ENCODE results near the gene MRPL43.
A peak's percentile ranks its signal among the peaks of the same experiment; 100 is the strongest.
"Not testable (repeated sequence)": the region's sequence is repeated elsewhere in the genome, so short reads cannot be mapped to it uniquely, and the experiment has no call there.

MRPL43 gene

DNA sequence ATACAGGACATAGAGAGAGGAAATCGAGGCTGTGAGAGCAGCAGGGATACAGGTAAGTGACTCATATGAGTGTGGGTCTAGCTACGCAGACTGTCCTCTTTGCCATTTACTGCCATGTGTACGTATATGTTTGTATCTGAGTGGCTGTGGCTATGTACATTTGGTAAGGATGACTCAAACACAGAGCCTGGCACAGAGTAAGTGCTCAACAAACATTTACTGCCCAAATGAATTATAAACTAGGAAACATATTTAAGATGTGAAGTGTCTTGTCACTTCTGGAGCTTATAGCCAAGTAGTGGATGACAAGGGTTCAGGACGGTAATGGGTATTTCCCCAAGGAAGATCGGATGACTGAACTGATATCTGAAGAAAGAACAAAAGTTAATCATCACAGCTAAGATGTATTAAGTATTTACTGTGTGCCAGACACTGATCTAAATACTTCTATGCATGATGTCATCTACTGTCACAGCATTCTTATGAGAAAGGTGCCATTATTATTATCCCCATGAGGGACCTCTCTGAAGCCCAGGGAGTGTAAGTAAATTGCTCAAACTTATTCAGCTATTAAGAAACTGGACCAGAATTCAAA lies 6.0 kb downstream of the MRPL43 start:
- no peak for DNase-seq

- DNase-seq = no peak
Measured at GRCh38 chr10:100980711-100981110, 6.6 kb downstream of the MRPL43 start.

GRCh38 chr10:100980311-100980710 lies 7.0 kb downstream of the MRPL43 start:
- no peak for DNase-seq

DNA sequence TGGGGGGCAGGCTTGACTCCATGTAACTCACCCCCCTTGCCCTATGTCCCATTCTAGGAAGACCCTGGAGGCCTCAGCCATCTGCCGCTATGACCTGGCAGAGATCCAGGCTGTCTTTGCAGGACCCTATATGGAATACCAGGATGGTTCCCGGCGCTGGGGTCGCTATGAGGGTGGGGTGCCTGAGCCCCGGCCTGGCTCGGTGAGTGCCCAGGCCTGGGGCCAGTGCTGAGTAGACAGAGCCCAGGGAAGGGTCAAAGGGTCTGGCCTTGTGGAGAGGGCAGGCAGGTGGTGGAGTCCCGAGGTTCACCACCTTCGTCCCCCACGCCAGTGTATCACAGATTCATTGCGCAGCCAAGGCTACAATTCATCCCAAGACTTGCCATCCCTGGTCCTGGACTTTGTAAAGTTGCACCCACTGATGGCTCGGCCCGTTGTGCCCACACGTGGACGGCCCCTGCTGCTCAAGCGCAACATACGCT lies 7.5 kb downstream of the MRPL43 start:
- DNase-seq = no peak

- DNase-seq = no peak
Measured at GRCh38 chr10:100978901-100979195, 8.4 kb downstream of the MRPL43 start.

- DNase-seq = no peak
Measured at GRCh38 chr10:100978121-100978900, 9.0 kb downstream of the MRPL43 start.

- DNase-seq = no peak
Measured at GRCh38 chr10:100977436-100977835, 9.9 kb downstream of the MRPL43 start.

GRCh38 chr10:100976906-100977305 lies 10.4 kb downstream of the MRPL43 start:
- DNase-seq = no peak

- DNase-seq = not testable (repeated sequence)
Measured at GRCh38 chr10:100975397-100975796, 11.9 kb downstream of the MRPL43 start.

DNA sequence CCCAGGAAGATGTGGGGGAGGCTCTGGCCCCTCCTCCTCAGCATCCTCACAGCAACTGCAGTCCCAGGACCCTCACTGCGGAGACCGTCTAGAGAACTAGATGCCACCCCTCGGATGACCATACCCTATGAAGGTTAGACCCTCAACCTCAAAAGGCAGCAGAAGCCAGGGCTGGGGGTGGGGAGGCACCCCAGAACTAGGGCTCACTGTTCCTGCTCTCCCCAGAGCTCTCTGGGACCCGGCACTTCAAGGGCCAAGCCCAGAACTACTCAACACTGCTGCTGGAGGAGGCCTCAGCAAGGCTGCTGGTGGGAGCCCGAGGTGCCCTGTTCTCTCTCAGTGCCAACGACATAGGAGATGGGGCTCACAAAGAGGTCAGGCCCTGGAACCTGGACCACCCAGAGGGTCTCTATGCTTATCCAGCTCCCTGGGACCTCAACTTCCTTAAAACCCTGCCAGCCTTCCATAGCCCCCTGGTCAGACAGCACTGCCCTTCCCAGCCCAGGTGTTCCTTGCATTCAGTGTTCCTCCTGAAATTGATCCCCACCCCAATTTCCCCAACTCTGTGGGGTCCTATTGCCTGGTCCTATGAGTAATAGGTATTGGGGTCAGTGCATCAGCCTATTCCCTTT lies 14.3 kb downstream of the MRPL43 start:
- DNase-seq = no peak

DNA sequence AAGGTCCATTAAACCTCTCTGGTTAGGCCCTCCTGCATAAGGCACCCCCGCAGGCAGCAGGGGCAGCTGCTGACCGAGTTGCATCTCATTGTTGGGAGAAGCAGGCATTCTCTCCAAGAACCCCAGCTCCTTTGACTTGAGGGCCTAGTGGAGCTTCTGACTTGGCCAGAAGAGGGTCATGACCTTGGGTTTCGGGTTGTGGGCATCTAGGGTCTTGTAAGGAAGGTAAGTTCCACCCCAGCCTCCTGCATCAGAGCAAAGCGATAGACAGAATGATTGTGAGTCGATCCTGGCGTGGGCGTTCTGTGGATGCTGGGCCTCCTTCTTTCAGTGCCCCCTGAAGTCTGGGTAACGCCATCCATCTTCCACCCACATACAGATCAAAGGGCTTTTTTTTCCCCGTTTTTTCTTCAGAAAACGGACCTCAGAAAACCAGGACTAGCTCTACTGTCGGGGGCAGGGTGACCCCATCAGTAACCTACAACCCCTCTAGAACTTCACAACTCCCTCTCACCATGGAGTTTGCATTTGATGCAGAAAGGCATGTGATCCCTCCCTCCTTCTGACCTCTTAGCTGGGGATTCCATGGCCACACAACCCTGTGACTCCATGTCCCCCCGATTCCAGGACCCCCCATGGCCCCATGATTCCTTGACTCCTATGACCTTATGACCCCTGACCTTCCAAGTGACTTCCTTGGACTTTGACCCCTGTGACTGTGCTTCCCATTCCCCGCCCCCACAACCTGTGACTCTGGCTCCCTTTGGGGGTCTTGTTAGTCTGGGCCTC lies 15.0 kb downstream of the MRPL43 start:
- no peak for DNase-seq

DNA sequence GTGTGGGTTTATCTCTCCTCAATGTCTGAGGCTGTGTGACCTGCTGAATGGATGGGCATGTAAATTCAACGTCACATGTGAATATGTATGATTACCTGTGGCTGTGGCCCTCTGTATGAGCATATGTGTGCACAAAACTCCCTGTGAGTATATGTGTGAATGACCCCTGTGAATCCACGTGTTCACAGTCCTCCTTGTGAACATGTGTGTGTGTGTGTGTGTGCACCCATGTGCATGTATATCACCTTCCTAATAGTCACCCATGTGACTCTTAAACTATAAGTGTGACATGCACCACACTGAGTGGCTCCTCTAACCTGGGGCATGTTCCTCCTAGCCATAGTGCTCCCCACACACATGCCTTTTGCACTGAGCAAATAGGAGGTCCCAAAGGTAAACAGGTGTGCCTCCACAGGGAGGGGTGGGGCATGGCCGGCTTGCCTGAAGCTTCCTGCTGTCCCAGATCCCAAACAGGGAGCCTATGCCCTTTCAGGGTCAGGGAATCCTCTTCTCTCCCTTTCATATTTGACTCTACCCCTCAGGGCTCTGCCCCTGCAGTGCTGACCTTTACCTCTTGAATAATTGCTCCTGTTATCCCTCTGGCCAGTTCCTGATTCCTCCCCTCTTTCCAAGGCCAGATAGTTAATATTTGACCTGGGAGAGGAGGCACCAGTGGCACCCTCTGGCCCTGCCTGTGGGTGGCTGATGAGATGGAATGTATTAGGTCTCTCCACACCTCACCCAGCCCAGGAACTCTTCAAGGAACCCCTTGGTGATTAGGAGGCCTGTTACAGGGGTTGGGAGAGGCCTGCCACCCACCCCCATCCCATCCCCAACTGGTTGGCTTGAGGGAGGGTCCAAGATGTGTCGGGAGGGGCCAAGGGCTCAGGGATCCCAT lies 16.1 kb downstream of the MRPL43 start:
- DNase-seq = no peak

- DNase-seq = peak; percentile 41
Measured at GRCh38 chr10:100970076-100970913, 17.0 kb downstream of the MRPL43 start.

DNA sequence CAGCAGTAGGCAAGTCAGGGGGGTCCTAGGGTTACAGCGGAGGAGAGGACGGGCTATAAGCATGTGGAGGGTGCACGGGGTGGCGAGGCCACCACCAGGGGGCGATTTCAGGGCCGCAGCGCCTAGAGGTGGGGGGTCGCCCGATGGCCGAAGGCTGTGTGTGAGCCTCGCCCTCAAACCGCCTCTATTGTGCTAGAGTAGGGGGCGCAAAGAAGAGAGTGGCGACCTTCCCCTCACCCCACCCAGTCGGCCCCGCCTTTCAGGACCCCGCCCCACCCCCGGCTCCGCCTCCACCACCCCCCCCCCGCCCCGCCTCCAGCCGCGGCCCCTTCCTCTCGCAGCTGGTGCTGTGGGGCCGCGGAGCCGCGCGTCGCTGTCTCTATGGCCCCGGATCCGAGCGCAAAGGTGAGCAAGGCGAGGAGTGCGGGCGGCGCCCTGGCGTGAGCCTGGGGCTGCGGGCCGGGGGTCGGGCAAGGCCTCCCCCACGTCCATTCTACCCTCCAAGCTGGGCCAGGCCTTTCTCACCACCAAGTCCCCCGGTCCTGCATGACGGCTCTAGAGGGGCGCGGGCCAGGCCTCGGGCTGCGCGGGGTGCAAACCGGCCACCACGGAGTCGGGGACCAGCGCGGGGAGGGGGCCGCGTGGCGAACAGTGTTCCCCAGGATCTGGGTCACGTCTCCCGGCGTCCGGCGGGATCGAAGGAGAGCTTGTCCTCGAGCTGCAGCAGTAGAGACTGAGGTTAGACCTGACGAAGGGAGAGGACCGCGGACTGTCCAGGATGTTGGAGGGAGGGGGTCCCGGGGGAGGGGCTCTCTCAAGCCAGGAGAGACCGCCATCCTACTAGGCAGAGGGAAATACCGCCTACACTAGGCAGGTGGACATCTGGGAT lies 17.9 kb downstream of the MRPL43 start, which contains the start of gene SEMA4G:
TSS of gene SEMA4G (plus strand) at position 318 of the 889 bp plus-strand sequence. CDS start 3,409 bp downstream, outside the sequence.
- DNase-seq = peak; percentile 74

GRCh38 chr10:100968863-100969186 lies 18.5 kb downstream of the MRPL43 start:
- no peak for DNase-seq

DNA sequence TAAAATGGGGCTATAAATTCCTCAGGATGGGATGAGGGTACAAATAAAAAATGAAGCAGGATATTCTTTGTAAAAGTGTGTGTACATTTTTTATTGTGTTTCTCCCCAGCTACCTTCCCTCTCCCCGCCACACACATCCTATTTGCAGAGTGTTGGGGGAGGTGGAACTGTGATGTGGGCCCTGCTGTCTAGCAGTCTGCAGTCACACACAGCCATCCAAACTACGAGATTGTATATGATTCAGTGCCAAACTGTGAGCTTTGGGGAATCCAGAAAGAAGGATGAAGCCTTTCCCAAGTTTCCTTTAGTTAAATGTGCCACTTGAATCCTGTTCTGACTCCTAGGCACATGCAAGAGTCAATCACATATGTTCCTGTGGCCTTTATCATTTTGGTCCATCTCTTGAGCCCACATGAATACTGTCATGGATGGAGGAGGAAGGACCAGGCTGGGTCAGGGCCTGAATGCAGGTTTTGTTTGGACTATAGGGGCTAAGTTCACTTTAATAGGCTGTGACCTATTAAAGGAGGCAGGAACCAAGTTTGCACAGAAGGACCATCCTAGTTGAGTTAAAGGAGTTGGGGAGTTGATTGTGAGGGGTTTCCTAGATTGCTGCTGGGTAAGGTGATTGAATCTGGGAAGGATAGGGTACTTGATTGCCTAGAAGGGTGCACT lies 19.1 kb downstream of the MRPL43 start:
- DNase-seq = no peak

GRCh38 chr10:100967332-100967731 lies 20.0 kb downstream of the MRPL43 start:
- peak; percentile 51 for DNase-seq

DNA sequence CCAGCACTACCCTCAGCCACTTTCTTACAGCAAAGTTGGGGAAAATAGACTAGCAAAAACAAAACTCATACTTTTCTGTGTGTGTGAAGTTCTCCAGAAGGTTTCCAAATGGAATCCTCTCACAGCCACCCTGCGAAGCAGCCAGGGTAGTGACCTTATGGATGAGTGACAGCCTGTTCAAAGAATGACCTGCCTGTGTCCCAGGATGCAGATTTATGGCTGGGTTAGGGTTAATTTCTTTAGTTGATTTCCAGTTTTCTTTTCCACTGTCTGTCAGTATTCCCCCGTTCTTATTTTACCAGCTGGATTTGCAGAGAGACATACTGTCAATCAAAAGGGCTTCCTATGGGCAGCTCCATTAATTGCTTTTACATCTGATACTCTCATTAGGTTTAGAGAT lies 20.4 kb downstream of the MRPL43 start:
- DNase-seq = no peak

DNA sequence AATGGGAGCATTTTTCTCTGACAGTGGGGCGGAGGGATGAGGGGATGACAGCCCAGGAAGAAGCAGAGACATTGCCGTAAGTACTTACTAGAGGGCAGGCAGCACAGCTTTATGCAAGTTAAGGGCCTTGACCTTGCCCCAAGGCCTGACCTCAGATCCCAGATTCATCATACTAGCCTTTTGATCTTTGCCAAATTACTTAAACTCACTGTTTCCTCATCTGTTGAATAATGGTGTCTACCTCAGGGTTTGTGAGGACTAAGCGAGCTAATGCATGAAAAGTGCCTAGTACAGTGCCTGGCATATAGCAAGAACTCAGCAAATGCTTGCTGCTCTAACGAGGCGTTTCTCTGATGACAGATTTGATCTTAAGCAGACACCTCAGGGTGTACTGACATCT lies 21.5 kb downstream of the MRPL43 start:
- DNase-seq = no peak

GRCh38 chr10:100963826-100964225 lies 23.5 kb downstream of the MRPL43 start:
- no peak for DNase-seq
